Effector memory CD8-positive, alpha-beta T cell (primary cell): ENCODE data around the gene TMEM213.

Experiments
- ATAC-seq: fragments of 150-1000 bp; cut with Tn5 transposase; replicated peaks from 2 replicates; pipeline ENCODE4 v1.10.0; 2021; ENCODE audit warnings: mild to moderate bottlenecking, moderate library complexity
- DNase-seq, 3 experiments: peaks; one replicate each; pipeline ENCODE4 v3.0.0; 2021
- H3K27ac Mint-ChIP-seq, 2 donors: one replicate each; pipeline ENCODE4 v1.8.0; 2022; ENCODE audit warnings: mild to moderate bottlenecking in 2 of 2, mixed read lengths in 2 of 2, moderate library complexity in 2 of 2
- H3K27me3 Mint-ChIP-seq, 2 donors: one replicate each; pipeline ENCODE4 v1.8.0; 2022; ENCODE audit warnings: mixed read lengths in 2 of 2
- H3K36me3 Mint-ChIP-seq: one replicate; pipeline ENCODE4 v1.8.0; 2022; ENCODE audit warnings: mild to moderate bottlenecking, moderate library complexity, mixed read lengths; ENCODE audit not compliant: insufficient read depth
- H3K4me1 Mint-ChIP-seq, 2 donors: one replicate each; pipeline ENCODE4 v1.8.0; 2022; ENCODE audit warnings: low read depth in 2 of 2, mixed read lengths in 2 of 2
- H3K4me3 Mint-ChIP-seq, 2 donors: one replicate each; pipeline ENCODE4 v1.8.0; 2022; ENCODE audit warnings: mild to moderate bottlenecking in 2 of 2, mixed read lengths in 2 of 2, moderate library complexity in 2 of 2
- H3K9me3 Mint-ChIP-seq, 2 donors: one replicate each; pipeline ENCODE4 v1.8.0; 2022; ENCODE audit warnings: mixed read lengths in 2 of 2

TMEM213 gene

DNA sequence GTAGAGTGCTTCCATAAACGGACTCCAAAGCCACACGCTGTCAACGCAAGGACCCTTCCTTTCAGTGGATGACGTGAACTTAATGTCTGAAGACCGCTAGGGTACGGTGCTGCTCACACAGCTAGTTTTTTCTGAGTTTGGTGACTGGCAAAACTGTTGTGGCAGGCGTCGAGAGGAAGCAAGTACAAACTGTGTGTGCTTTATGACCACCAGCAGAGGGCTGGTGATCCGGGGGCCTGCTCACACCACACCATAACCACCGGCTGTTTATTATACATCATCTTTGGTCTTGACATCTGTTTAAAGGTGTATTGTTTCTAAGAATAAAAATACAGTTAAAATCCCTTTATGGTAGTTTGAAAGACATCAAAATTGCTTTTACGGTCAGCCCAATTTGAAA, 37.3 kb downstream of the TMEM213 start:
- Mint-ChIP-seq H3K27ac (no peak overlapping the region), H3K36me3 (no peaks in the 10 kb centered on the region), H3K4me1 (peaks cover 4 to 8% of the 10 kb centered on the region in 2 donors), H3K4me3 (no peak overlapping the region), H3K27me3 (peaks cover 34 to 70% of the 10 kb centered on the region in 2 donors), H3K9me3 (no peaks in the 10 kb centered on the region)
- DNase-seq (no peak), ATAC-seq (no peak)

DNA sequence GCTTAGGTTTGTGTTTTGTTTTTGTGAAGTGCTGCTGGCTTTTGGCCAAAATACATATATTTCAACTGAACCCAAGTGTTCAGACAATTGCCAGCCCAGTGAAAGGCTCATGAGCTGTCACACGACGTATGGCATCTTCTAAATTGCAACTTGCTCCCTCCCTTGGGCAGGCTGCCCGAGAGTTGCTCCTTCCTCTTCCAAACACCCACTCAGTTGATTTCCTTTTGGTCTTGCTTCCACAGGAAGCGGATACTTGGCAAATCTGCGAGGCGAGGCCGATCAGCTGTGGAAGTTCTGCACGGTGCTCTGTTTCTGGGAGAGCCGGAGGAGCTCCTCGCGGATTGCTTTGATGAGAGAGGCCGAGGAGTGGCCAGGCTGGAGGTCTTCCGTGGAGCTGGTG, 39.8 kb downstream of the TMEM213 start:
- H3K4me1 Mint-ChIP-seq = peaks cover 6 to 8% of the 10 kb centered on the region in 2 donors
- peaks cover 31 to 75% of the 10 kb centered on the region in 2 donors for H3K27me3 Mint-ChIP-seq
- H3K4me3 Mint-ChIP-seq = no peak overlapping the region
- H3K36me3 Mint-ChIP-seq = no peaks in the 10 kb centered on the region
- no peak overlapping the region for H3K27ac Mint-ChIP-seq
- DNase-seq = no peak
- H3K9me3 Mint-ChIP-seq = no peaks in the 10 kb centered on the region
- ATAC-seq = no peak

DNA sequence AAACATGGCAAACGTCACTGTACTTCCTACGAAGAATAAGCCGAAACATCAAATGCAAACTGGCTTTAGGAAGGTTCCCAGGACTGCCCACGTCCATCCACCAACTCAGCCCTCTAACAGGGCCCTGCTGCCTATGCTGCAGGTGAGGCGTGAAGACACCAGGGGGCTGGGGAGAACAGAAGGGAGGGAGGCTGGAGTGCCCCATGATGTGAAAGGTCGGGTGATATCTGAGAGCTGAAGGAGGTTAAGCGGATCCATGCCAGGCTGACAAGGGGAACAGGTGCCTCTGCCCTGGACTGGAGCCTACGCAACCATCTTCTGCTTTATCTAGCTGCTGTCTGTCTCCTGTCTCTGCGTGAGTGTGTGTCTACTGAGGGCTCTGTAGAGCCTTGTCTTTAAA, 40.4 kb downstream of the TMEM213 start:
- ATAC-seq (no peak), DNase-seq (no peak)
- Mint-ChIP-seq H3K4me3 (no peak overlapping the region), H3K27me3 (peaks cover 26 to 70% of the 10 kb centered on the region in 2 donors), H3K36me3 (no peaks in the 10 kb centered on the region), H3K27ac (no peak overlapping the region), H3K9me3 (no peaks in the 10 kb centered on the region), H3K4me1 (peaks cover 6 to 8% of the 10 kb centered on the region in 2 donors)

DNA sequence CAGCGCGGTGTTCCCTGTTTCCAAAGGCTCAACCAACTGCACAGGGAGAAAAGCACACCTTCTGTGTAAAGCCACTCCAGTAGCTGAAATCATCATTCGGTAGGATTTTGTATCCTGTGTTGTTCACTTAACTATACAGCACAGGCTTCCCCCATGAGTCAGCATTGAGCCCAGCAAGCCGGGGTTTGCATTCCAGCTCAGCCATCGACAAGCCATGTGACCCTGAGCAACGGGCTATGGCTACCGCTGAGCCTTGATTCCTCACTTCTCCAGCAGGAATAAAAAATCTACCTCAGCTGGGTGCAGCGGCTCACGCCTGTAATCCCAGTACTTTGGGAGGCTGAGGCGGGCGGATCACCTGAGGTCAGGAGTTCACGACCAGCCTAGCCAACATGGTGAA, 44.3 kb downstream of the TMEM213 start:
- no peak overlapping the region for H3K27ac Mint-ChIP-seq
- peaks cover 0 to 3% of the 10 kb centered on the region in 2 donors for H3K4me1 Mint-ChIP-seq
- peaks cover 21 to 42% of the 10 kb centered on the region in 2 donors for H3K27me3 Mint-ChIP-seq
- no peak for ATAC-seq
- no peaks in the 10 kb centered on the region for H3K9me3 Mint-ChIP-seq
- no peak overlapping the region for H3K4me3 Mint-ChIP-seq
- no peaks in the 10 kb centered on the region for H3K36me3 Mint-ChIP-seq
- DNase-seq = no peak

DNA sequence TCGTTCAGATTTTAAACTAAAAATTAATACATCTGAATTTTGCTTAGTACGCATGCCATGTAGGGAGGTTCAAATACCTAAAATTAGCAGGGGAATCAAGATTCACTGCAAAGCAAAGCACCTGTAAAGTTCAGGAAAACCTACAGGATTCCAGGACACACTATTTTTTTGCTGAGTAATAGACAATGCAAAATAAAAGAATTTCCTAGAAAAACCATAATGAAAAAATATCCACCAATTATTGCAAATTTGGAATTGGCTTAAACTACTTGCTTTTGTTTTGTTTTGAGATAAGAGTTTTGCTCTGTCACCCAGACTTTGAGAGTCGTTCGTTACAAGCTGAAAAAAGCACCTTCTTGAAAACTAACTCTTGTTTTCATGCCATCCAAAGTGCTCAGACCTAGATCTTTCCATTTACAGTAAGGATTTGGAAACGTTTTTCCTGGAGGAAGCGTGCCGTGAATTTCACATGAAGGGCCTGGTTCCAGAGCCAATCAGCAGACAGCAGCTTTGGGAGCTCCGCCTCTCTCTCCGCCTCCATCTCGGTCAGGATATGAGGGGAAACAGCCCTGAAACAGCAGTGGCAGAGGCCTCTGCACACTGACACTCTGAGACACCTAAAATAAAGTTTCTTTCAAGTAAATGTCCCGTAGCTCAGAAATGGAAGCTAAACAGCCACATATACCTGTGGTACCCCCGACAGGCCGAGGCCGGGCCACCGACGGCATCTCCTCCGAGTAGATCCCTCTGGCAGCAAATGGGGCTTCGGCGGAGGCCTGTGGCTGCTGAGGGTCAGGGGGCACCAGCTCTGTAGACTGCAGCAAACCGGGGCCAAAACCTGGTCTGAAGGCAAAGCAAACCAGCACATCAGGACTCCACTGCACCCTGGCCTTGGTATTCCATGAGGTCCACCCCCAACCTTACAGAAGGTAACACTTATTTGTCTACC, 46.1 kb downstream of the TMEM213 start:
- Mint-ChIP-seq H3K27ac (no peak overlapping the region), H3K27me3 (peaks cover 29 to 30% of the 10 kb centered on the region in 2 donors), H3K4me1 (peaks cover 0 to 3% of the 10 kb centered on the region in 2 donors), H3K4me3 (no peak overlapping the region), H3K36me3 (no peaks in the 10 kb centered on the region), H3K9me3 (no peaks in the 10 kb centered on the region)
- no peak for DNase-seq
- no peak for ATAC-seq

DNA sequence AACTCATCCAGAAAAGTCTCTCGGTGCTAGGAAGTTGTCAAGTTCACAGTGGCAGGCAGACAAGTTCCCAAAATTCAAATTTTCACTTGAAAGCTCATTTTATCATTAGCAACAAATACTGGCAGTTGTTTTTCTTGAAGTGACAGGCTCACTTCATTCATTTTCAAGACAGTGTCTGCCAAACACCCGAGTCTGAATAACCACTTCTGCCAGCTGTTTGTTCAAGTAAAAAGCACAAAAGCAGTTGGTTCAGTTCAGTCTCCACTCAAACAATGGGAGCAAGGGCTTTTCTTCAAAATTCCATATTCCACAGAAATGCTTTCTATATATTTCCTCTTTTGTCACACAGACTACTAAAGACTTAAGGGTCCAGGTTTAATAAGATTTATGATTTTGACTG, 47.9 kb downstream of the TMEM213 start:
- H3K4me3 Mint-ChIP-seq = no peak overlapping the region
- H3K27ac Mint-ChIP-seq = no peak overlapping the region
- H3K9me3 Mint-ChIP-seq = no peaks in the 10 kb centered on the region
- no peaks in the 10 kb centered on the region for H3K36me3 Mint-ChIP-seq
- DNase-seq = no peak
- peaks cover 21 to 31% of the 10 kb centered on the region in 2 donors for H3K27me3 Mint-ChIP-seq
- H3K4me1 Mint-ChIP-seq = no peaks in the 10 kb centered on the region
- ATAC-seq = no peak

DNA sequence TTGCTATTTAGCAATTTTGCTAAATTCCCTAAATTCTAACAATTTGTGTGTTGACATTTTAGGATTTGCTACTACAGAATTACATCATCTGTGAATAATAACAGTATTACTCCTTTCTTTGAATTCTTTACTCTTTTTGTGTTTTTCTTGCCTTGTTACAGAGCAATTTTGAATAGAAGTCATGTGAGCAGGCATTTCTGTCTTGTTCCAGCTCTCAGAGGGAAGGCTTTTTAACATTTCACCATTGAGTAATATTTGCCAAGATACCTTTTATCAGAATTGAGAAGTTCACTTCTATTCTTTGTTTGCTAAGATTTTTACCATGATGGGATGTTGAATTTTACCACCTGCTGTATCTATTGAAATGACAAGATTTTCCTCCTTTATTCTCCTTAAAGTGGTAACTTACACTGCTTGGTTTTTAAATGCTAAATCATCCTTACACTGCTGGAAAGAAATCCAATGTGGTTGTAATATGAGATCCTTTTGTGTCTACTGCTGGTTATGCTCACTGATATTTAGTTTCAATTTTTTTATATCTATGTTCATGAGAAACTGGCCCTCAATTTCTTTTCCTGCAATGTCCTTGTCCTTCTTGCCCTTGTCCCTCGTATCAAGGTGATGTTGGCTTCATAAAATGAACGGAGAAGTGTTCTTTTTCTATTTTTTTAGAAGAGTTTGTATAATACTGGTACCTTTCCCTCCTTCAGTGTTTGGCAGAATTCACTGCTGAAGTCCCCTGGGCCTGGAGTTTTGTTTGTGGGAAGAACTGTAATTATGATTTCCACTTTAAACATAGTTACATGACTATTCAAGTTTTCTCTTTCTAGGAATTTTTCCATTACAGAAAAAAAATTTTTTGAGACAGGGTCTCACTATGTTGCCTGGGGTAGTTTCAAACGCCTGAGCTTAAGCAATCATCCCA, 50.5 kb downstream of the TMEM213 start:
- DNase-seq (no peak), ATAC-seq (no peak)
- Mint-ChIP-seq H3K27me3 (peaks cover 18 to 29% of the 10 kb centered on the region in 2 donors), H3K27ac (no peak overlapping the region), H3K9me3 (no peaks in the 10 kb centered on the region), H3K4me1 (no peaks in the 10 kb centered on the region), H3K36me3 (no peaks in the 10 kb centered on the region), H3K4me3 (no peak overlapping the region)

DNA sequence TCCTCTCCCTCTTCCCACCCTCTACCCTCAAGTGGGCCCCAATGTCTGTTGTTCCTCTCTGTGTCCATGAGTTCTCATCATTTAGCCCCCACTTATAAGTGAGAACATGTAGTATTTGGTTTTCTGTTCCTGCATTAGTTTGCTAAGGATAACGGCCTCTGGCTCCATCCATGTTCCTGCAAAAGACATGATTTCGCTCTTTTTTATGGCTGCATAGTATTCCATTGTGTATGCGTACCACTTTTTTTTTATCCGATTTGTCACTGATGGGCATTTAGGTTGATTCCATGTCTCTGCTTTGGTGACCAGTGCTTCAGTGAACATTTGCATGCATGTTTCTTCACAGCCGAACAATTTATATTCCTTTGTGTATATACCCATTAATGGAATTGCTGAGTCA, 51.9 kb downstream of the TMEM213 start:
- H3K4me1 Mint-ChIP-seq = no peaks in the 10 kb centered on the region
- ATAC-seq = no peak
- no peak overlapping the region for H3K27ac Mint-ChIP-seq
- no peaks in the 10 kb centered on the region for H3K36me3 Mint-ChIP-seq
- DNase-seq = no peak
- no peak overlapping the region for H3K4me3 Mint-ChIP-seq
- H3K9me3 Mint-ChIP-seq = no peaks in the 10 kb centered on the region
- peaks cover 18 to 25% of the 10 kb centered on the region in 2 donors for H3K27me3 Mint-ChIP-seq

DNA sequence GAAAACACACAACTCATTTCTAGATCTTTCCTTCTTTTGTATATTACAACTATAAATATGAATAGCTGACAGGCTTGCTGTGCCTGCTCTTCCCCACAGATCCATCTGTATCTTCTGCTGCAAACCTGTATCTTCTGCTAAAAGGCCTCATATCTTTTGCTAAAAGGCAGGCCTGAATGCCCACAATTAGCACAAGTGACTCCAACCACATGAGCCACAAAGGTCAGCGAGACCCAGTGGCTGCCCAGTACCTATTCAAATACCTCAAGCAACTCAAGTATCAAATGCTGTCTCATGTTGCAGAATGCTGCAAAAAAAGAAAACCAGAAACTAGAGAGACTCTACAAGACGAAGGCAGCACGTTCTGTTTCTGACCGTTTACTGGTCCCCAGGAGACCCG, 54.7 kb downstream of the TMEM213 start:
- no peak for DNase-seq
- no peak overlapping the region for H3K4me3 Mint-ChIP-seq
- no peaks in the 10 kb centered on the region for H3K36me3 Mint-ChIP-seq
- no peak for ATAC-seq
- no peak overlapping the region for H3K27ac Mint-ChIP-seq
- H3K4me1 Mint-ChIP-seq = no peaks in the 10 kb centered on the region
- H3K27me3 Mint-ChIP-seq = peaks cover 27 to 28% of the 10 kb centered on the region in 2 donors
- H3K9me3 Mint-ChIP-seq = peaks cover 0 to under 1% of the 10 kb centered on the region in 2 donors

DNA sequence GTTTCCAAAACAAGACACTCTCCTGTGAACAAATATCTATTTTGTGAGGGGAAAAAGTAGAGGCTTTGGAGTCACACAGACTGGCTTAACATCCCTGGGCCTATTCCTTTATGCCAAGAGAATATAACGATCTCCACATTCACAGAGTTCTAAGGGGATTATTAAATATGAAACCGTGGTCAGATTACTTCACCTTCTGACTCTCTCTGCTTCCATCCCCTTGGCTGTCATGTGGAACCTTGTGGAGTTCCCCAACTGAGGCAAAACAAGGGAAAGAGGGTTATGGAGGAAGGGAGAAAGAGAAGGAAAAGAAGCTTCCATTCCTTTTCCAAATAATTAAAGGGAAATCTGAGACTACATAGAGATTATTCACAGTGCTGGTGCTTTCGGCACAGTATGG, 55.7 kb downstream of the TMEM213 start:
- peaks cover 0 to 8% of the 10 kb centered on the region in 2 donors for H3K9me3 Mint-ChIP-seq
- peaks cover 29 to 36% of the 10 kb centered on the region in 2 donors for H3K27me3 Mint-ChIP-seq
- DNase-seq (no peak), ATAC-seq (no peak)
- H3K4me3 Mint-ChIP-seq = no peak overlapping the region
- H3K4me1 Mint-ChIP-seq = no peaks in the 10 kb centered on the region
- no peaks in the 10 kb centered on the region for H3K36me3 Mint-ChIP-seq
- no peak overlapping the region for H3K27ac Mint-ChIP-seq

DNA sequence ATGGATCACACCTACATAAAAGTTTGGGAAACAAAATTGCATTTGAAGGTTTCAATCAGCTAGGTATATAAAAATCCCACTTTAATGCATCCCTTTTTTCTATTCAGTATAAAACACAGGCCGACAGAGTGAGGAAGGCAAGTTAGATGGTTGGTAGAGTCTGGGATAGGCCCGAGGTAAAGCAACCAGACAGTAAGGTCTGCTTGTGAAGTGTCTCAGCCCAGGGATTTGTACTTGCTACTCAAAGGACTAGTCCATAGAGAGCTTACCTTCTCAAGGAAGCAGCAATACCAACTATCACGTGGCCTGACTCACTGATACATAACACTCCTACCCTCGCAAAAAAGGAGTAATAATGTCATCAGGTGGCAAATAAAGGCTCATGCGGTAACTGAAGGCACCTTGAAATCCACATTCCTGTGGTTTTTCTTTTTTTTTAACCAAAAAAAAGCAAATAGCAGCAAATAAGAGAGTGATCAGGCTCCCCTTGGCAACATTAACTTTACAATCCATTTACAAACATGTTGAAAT, 56.4 kb downstream of the TMEM213 start:
- H3K27me3 Mint-ChIP-seq = peaks cover 27 to 41% of the 10 kb centered on the region in 2 donors
- H3K27ac Mint-ChIP-seq = no peak overlapping the region
- DNase-seq (no peak), ATAC-seq (no peak)
- no peaks in the 10 kb centered on the region for H3K4me1 Mint-ChIP-seq
- H3K4me3 Mint-ChIP-seq = no peak overlapping the region
- H3K36me3 Mint-ChIP-seq = no peaks in the 10 kb centered on the region
- H3K9me3 Mint-ChIP-seq = peaks cover 0 to 8% of the 10 kb centered on the region in 2 donors

DNA sequence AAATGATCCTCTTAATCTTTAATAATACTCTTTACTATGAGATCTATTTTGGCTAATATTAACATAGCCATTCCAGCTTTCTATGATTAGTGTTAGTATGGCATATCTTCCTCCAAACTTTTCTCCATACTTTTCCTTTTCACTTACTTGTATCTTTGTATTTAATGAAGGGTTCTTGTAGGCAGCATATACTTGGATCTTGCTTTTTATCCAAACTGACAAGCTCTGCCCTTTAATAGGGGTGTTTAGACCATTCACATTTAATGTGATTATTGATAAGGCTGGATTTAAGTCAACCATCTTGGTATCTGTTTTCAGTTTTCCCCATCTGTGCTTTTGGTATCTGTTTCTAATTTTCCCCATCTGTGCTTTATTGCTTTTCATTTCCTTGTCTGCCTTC, 59.9 kb downstream of the TMEM213 start:
- Mint-ChIP-seq H3K36me3 (no peaks in the 10 kb centered on the region), H3K27me3 (peaks cover 33 to 45% of the 10 kb centered on the region in 2 donors), H3K4me1 (no peaks in the 10 kb centered on the region), H3K27ac (no peak overlapping the region), H3K9me3 (peaks cover 0 to 8% of the 10 kb centered on the region in 2 donors), H3K4me3 (no peak overlapping the region)
- DNase-seq (no peak), ATAC-seq (no peak)

DNA sequence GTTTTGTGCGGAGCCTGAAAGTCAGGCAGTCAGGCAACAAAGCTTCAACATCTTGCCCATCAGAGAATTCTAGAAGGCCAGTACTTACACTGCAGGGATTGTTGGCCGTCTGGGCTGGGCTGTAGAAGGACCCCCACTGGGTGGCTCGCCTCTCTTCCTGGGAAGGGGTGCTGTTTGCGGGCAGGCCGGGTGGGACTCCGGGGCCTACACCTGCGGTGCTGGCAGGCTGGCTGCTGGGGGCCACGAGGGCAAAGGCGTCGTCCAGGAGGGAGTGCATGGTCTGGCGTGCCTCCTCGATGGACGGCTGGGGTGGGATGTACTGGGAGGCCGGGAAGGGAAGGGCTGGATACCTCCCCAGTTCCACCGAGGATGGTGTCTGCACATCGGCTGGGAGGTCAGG, 63.3 kb downstream of the TMEM213 start:
- ATAC-seq (no peak), DNase-seq (no peak)
- no peaks in the 10 kb centered on the region for H3K36me3 Mint-ChIP-seq
- peaks cover 32 to 34% of the 10 kb centered on the region in 2 donors for H3K27me3 Mint-ChIP-seq
- peaks cover 0 to 8% of the 10 kb centered on the region in 2 donors for H3K9me3 Mint-ChIP-seq
- no peak overlapping the region for H3K27ac Mint-ChIP-seq
- H3K4me1 Mint-ChIP-seq = peaks cover 0 to 3% of the 10 kb centered on the region in 2 donors
- H3K4me3 Mint-ChIP-seq = no peak overlapping the region
